SU-DHL-6 (cell line): ENCODE data around the gene RABEPK.

ENCODE experiments used
- H2AFZ ChIP-seq: fragments of 200-600 bp; sonication (generic); 2 replicates; pipeline ENCODE4 v1.6.1; 2014; ENCODE audit warnings: low read depth, mild to moderate bottlenecking, moderate library complexity, mixed read lengths, antibody characterized with exemption, low read length; ENCODE audit not compliant: severe bottlenecking
- H3F3A ChIP-seq: fragments of 200-600 bp; shearing (Covaris generic); 2 replicates; pipeline ENCODE4 v1.6.0; 2016; ENCODE audit warnings: antibody characterized with exemption, mild to moderate bottlenecking; ENCODE audit not compliant: insufficient read depth
- H3K27ac ChIP-seq: fragments of 200-600 bp; sonication (generic); 2 replicates; pipeline ENCODE4 v1.5.1; 2016; ENCODE audit warnings: low read depth, mild to moderate bottlenecking, low read length, moderate library complexity, mixed read lengths
- H3K27me3 ChIP-seq: fragments of 200-600 bp; sonication (generic), shearing (Covaris generic); 2 replicates; pipeline ENCODE4 v1.6.0; 2014; ENCODE audit warnings: mild to moderate bottlenecking, low read length
- H3K36me3 ChIP-seq: fragments of 200-600 bp; sonication (generic); 2 replicates; pipeline ENCODE4 v1.6.1; 2014; ENCODE audit warnings: mild to moderate bottlenecking, low read length, mixed read lengths
- H3K4me2 ChIP-seq: fragments of 300-600, 200-600 bp; shearing (Covaris generic), sonication (generic); 2 replicates; pipeline ENCODE4 v1.6.0; 2014; ENCODE audit warnings: low read length, low read depth, mild to moderate bottlenecking; ENCODE audit not compliant: poor library complexity, severe bottlenecking
- H3K4me3 ChIP-seq: fragments of 200-600 bp; sonication (generic); 2 replicates; pipeline ENCODE4 v1.5.1; 2014; ENCODE audit warnings: antibody characterized with exemption, low read length, mild to moderate bottlenecking, mixed read lengths; ENCODE audit not compliant: insufficient read depth, poor library complexity, severe bottlenecking
- H3K79me2 ChIP-seq: fragments of 200-600 bp; sonication (generic); 2 replicates; pipeline ENCODE4 v1.6.1; 2014; ENCODE audit warnings: mild to moderate bottlenecking, low read length, moderate library complexity; ENCODE audit not compliant: insufficient read depth
- H3K9ac ChIP-seq: fragments of 200-600 bp; sonication (generic); 2 replicates; pipeline ENCODE4 v1.7.0; 2014; ENCODE audit warnings: mild to moderate bottlenecking, low read length
- H3K9me2 ChIP-seq: fragments of 200-600 bp; sonication (generic); replicated peaks from 2 replicates; pipeline ENCODE4 v1.6.1; 2014; ENCODE audit warnings: low read length; ENCODE audit not compliant: insufficient read depth
- H3K9me3 ChIP-seq: fragments of 200-600 bp; sonication (generic); 2 replicates; pipeline ENCODE4 v1.6.1; 2014; ENCODE audit warnings: low read length, mixed read lengths; ENCODE audit not compliant: insufficient read depth
- H4K20me1 ChIP-seq: fragments of 200-600 bp; sonication (generic); 2 replicates; pipeline ENCODE4 v1.6.1; 2014; ENCODE audit warnings: low read depth, mild to moderate bottlenecking, antibody characterized with exemption, low read length, moderate library complexity, mixed read lengths
- EZH2phosphoT487 ChIP-seq: fragments of 200-600 bp; sonication (generic), shearing (Covaris generic); conservative IDR thresholded peaks from 2 replicates; pipeline ENCODE4 v1.6.1; 2018; ENCODE audit warnings: mild to moderate bottlenecking, antibody characterized with exemption, low read length, moderate library complexity, mixed read lengths
- TF ChIP-seq, protein P1 (sequence below): fragments of 200-600 bp; sonication (generic); IDR thresholded peaks from one replicate; pipeline ENCODE4 v1.5.1; 2017; ENCODE audit warnings: antibody characterized with exemption, mild to moderate bottlenecking, low read length, moderate library complexity; ENCODE audit not compliant: insufficient read depth, poor library complexity, severe bottlenecking

Gene RABEPK, protein sequence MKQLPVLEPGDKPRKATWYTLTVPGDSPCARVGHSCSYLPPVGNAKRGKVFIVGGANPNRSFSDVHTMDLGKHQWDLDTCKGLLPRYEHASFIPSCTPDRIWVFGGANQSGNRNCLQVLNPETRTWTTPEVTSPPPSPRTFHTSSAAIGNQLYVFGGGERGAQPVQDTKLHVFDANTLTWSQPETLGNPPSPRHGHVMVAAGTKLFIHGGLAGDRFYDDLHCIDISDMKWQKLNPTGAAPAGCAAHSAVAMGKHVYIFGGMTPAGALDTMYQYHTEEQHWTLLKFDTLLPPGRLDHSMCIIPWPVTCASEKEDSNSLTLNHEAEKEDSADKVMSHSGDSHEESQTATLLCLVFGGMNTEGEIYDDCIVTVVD

DNA sequence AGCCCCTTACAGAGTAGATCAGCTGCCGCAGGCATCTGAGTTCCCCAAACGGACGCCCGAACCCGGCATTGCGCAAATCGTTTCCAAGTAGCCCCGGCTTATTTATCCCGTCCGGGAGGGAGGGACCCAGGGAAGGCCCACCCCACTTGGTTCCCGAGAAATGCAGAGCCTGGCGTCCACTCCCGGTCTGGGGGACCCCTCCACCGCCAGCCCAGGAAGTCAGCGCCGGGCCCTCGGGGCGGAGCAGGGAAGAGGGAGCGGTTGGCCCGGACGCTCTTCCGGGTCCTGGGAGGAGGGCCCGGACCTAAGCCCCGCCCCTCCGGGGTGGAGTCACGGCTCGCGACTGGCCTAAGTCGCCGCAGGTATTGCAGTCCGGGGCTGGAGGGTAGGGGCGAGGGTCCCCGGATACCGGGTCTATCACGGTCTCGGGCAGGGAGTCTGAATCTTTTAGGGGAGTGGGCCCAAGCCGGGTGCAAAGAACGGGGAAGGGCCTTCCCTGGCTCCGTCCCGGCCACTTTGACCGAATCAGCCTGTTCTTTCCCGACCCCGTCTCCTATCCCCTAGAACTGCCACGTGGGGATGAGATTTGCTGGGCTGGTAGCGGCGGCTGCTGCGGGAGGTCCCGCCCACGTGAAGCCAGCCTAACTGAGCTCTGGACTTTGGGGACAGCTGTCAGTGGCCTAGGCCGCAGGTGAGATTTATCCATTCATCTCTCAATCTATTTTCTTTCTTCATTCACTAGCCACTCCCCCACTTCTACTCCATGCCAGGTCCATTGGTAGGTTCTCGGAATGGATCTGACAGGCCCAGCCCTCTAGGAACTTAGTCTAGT, at the start of gene RABEPK:
Gene RABEPK, plus strand, starts transcription at position 327 of the 832 bp plus-strand sequence. CDS start 2,472 bp downstream, outside the sequence.
- H2AFZ ChIP-seq = peak within 1 kb of the TSS; percentile 94
- H3K36me3 ChIP-seq = 0 out of 2 replicates have a peak, but pooled peaks cover 3% of the 10 kb centered on the region
- H3K79me2 ChIP-seq = peaks cover 9% of the 10 kb centered on the region; the same call in 1 of the 2 replicates
- no peaks in the 10 kb centered on the region for H3K27me3 ChIP-seq
- peak within 1 kb of the TSS; percentile 91 for H3K4me2 ChIP-seq
- H3K9me2 ChIP-seq = no peaks in the 10 kb centered on the region
- H3K9ac ChIP-seq = peak within 1 kb of the TSS; percentile 65
- no peaks in the 10 kb centered on the region for H3K9me3 ChIP-seq
- H3F3A ChIP-seq = no peaks in the 10 kb centered on the region
- H3K4me3 ChIP-seq = peak within 1 kb of the TSS; percentile 88
- peak within 1 kb of the TSS; percentile 56 for H3K27ac ChIP-seq
- TF ChIP-seq, protein P1, sequence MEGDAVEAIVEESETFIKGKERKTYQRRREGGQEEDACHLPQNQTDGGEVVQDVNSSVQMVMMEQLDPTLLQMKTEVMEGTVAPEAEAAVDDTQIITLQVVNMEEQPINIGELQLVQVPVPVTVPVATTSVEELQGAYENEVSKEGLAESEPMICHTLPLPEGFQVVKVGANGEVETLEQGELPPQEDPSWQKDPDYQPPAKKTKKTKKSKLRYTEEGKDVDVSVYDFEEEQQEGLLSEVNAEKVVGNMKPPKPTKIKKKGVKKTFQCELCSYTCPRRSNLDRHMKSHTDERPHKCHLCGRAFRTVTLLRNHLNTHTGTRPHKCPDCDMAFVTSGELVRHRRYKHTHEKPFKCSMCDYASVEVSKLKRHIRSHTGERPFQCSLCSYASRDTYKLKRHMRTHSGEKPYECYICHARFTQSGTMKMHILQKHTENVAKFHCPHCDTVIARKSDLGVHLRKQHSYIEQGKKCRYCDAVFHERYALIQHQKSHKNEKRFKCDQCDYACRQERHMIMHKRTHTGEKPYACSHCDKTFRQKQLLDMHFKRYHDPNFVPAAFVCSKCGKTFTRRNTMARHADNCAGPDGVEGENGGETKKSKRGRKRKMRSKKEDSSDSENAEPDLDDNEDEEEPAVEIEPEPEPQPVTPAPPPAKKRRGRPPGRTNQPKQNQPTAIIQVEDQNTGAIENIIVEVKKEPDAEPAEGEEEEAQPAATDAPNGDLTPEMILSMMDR = no peak
- TF ChIP-seq EZH2phosphoT487 = no peak
- no peaks in the 10 kb centered on the region for H4K20me1 ChIP-seq

DNA sequence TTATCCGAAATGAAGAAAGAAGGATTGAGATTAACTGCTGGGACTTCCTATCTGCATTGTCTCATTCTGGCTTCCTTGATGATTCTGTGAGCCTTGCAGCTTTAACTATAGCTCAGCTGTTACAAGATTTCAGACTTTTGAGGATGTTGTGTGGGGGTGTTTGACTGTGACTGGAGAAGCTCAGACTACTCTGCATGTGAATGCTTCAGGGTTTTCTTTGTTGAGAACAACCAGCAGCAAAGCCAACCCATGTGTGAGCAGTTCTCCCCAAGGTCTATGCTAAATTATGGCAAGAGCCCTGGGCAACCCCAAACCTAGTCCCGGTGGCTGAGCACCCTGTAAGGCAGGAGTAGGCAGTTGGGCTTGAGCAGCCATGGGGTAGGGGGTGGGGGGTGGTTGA, 48.6 kb upstream of the RABEPK start:
- Histone ChIP-seq H3F3A (no peaks in the 10 kb centered on the region), H3K4me3 (no peak overlapping the region), H3K79me2 (no peaks in the 10 kb centered on the region), H3K36me3 (peaks cover 15% of the 10 kb centered on the region; the same call in 1 of the 2 replicates), H2AFZ (no peak overlapping the region), H3K27ac (no peak overlapping the region), H3K27me3 (no peaks in the 10 kb centered on the region), H3K9me2 (no peaks in the 10 kb centered on the region), H3K4me2 (no peak overlapping the region), H4K20me1 (no peaks in the 10 kb centered on the region), H3K9ac (no peak overlapping the region), H3K9me3 (no peaks in the 10 kb centered on the region)
- TF ChIP-seq, protein P1 = no peak
- TF ChIP-seq EZH2phosphoT487 = no peak

DNA sequence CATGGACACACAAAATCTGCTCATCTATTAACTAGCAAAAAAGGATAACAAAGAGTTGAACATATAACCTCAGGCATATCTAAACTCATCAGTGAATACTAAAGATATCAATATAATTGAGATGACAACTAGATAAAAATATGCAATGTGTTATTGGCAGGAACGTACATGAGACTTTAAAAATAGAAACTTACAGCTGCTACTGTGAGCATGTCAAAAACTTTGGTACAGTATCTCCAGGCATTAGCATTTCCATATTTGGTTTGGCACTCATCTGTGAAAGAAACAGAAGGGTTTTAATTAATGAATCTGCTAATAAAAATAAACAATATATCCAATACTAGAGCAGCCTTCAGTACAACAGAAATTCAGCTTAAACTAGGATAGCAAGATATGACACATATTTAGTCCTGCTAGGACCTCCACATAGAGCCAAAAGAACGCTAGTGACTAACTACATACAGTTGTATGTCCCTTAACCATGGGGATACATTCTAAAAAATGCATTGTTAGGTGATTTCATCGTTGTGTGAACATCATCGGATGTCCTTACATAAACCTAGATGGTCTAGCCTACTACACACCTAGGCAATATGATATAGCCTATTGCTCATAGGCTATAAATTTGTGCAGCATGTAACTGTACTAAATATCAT, 46.5 kb upstream of the RABEPK start:
- no peak overlapping the region for H3K27ac ChIP-seq
- no peak overlapping the region for H3K4me2 ChIP-seq
- no peaks in the 10 kb centered on the region for H3K9me3 ChIP-seq
- no peaks in the 10 kb centered on the region for H3K9me2 ChIP-seq
- no peak overlapping the region for H3K9ac ChIP-seq
- TF ChIP-seq, protein P1 = no peak
- TF ChIP-seq EZH2phosphoT487 = no peak
- no peaks in the 10 kb centered on the region for H4K20me1 ChIP-seq
- H3F3A ChIP-seq = no peaks in the 10 kb centered on the region
- H3K4me3 ChIP-seq = no peak overlapping the region
- H2AFZ ChIP-seq = no peak overlapping the region
- H3K36me3 ChIP-seq = peaks cover 11% of the 10 kb centered on the region; the same call in 1 of the 2 replicates
- H3K27me3 ChIP-seq = no peaks in the 10 kb centered on the region
- H3K79me2 ChIP-seq = no peaks in the 10 kb centered on the region
